HG03571 (cell line): ENCODE data around the gene HSPA4L.

Source experiments
- ATAC-seq: cut with Tn5 transposase; IDR thresholded peaks from one replicate; pipeline ENCODE4 v1.9.1; 2021; ENCODE audit not compliant: unreplicated experiment

HSPA4L gene

DNA sequence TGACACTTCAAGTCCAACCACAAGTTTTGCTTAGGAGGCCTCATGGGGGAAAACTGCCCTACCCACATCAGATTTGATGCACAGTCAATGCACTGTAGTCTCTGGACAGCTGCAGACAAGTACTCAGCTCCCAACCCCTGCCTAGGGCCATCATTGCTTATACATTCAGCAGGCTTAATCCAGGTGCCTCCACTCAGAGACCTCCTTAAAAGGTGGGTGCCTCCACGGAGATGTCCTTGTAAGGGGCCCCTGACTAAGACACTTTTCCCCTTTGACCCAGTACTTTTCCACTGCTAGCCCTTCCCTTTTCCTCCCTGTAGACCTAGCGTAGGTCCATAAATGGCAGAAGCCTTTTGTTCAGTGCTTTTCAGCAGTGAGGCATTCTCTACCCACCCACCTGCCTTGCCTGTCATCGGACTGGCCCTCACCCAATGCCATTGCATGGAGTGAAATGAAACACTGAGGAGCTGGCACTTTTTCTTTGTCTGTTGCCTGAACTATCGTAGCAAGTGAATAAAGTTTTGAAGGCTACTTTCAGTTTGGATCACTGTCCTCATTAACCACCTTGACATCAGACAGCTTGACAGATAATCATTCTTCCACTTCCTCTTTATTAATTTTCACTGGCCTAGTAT is 74.8 kb downstream of the HSPA4L start:
- ATAC-seq = peak; percentile 84

DNA sequence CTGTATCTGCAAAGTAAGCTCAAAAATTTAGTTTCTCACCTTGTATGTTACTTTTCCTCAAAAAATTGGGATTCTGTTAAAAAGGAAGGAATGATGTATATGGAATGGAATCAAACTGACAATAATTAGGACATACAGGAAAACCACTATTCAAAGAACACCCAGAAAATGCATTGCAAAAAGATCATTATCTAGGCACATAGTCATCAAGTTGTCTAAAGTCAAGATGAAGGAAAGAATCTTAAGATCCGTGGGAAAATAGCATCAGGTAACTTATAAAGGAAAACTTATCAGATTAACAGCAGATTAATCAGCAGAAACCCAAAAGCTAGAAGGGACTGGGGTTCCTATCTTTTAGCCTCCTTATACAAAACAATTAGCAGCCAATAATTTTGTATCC is 75.5 kb downstream of the HSPA4L start:
- ATAC-seq = no peak

DNA sequence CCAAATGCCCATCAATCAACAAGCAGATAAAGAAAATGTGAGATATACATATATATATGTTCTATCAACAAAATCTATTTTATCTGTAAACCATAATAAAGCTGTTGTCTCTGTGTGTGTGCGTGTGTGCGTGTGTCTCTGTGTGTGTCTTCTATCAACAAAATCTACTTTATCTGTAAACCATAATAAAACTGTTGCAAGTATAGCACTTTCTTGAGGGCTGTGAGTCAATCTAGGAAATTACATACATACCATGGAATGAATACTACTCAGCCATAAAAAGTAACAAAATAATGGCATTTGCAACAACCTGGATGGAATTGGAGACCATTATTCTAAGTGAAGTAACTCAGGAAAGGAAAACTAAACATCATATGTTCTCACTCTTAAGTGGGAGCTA is 86.1 kb downstream of the HSPA4L start:
- no peak for ATAC-seq

- no peak for ATAC-seq
These were observed 88.2 kb downstream of the HSPA4L start for GRCh38 chr4:127870281-127870680.

DNA sequence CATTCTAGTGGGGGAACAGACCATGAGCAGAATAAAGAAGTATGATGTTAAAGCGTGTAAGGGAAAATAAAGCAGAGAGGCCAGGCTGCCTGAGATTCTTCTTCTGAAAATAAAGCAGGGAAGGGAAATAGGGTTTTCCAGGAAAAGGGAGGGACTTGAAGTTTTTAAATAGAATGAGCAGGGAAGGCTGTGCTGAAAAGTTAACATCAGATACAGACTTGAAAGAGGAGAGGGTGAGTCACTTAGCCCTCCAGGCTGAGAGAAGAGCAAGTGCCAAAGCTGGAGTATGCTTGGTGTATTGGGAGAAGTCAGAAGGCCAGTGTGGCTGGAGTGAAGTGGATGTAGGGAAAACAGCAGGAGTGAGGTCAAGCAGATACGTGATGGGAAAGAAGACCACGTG is 88.6 kb downstream of the HSPA4L start:
- no peak for ATAC-seq

DNA sequence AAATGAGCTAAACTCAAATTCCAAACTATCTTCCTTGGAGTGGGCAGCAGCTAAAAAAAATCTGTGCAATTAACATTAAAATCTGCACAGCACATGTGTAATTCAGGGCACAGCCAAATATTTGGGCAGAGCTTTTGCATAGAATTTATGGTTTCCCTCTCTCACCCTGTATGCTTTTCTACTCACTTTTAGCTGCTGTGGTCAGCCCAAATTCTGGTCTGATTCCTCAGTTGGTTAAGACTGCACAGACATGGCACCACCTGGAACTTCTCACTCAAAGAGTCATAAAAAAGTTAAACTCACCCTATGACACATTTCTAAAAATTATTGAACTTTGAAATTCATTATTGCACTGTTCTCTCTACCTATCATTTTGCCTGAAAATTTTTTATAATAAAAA is 93.7 kb downstream of the HSPA4L start:
- ATAC-seq = no peak

- ATAC-seq = peak; percentile 96
These were observed 98.8 kb downstream of the HSPA4L start, which contains the start of gene PLK4 for GRCh38 chr4:127880763-127881562. PLK4 (plus strand) TSS chr4:127880893; CDS start chr4:127881135, 242 bp downstream.

- peak; percentile 37 for ATAC-seq
These were observed 99.4 kb downstream of the HSPA4L start for GRCh38 chr4:127881563-127881864.

GRCh38 chr4:127888559-127888958 is 106.4 kb downstream of the HSPA4L start:
- ATAC-seq = no peak

DNA sequence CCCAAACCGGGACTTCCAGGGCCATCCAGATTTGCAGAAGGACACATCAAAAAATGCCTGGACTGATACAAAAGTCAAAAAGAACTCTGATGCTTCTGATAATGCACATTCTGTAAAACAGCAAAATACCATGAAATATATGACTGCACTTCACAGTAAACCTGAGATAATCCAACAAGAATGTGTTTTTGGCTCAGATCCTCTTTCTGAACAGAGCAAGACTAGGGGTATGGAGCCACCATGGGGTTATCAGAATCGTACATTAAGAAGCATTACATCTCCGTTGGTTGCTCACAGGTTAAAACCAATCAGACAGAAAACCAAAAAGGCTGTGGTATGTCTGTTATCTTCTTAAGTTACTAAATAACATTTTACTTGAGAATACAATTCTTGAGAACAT is 107.8 kb downstream of the HSPA4L start:
- ATAC-seq = no peak
